AG04449 (cell line): ENCODE data around the gene C10orf53.

ENCODE experiments used
- CTCF ChIA-PET: fragments of 350-600 bp; formaldehyde crosslinking; extraction: SDS; loops from one replicate; lab custom pipeline; 2021; ENCODE audit warnings: antibody characterized with exemption; lab: Yijun Ruan, JAX
- POLR2A ChIA-PET: fragments of 400-600, 350-600 bp; formaldehyde crosslinking; extraction: SDS; loops from one replicate; lab custom pipeline; 2020; ENCODE audit warnings: antibody characterized with exemption, inconsistent platforms; lab: Yijun Ruan, JAX
- DNase-seq: peaks from one replicate; pipeline ENCODE4 v3.0.0-alpha.2; 2010; ENCODE audit warnings: low read depth, low spot score
- H3K4me3 ChIP-seq: 2 replicates; pipeline ENCODE4 v1.5.1; 2011; ENCODE audit warnings: low read depth, mild to moderate bottlenecking, control low read depth, low read length
- TF ChIP-seq, protein P1 (sequence below): IDR thresholded peaks from one replicate; pipeline ENCODE4 v1.5.1; 2011; ENCODE audit warnings: mild to moderate bottlenecking, moderate library complexity, low read length, control low read depth, inconsistent platforms; ENCODE audit not compliant: insufficient read depth; ENCODE audit errors: missing control alignments

The C10orf53 gene

DNA sequence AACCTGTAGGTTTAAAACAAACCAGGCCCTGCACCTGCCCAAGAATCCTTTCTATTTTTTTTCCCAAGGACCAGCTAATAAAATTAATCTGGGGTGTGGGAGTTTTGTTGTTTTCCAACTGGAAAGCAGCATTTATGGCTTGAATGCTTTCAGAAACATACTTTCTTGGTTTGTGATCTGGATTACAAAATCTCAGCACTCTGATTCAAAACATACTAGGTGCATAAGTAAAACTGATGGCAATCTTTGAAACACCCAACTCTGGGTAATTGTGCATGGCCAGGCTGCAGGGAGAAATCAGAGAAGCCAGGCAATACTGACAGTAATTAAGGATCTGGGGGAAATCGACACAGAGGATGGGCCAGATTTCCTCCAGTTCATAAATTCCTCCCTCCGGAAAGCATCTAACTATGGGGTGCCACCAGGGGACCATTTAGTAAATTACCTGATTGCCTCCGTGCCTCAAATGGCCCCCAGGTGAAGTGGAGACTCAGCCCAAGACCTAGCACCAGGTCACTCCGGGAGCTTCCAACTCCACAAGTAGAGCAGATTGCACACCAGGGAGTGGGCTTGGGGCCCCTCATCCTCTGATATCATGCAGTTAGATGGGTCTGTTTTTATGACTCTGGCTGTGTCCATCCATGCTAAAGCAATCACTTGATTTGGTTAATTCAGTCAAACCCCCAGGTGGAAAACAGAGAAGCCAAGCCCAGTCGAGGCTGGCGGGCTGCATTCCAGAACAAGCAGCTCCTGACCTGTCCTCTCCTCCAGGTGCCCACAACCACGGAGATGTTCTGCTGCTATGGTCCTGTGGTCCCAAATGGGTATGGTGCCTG is 15.2 kb upstream of the C10orf53 start:
- TF ChIP-seq, protein P1, sequence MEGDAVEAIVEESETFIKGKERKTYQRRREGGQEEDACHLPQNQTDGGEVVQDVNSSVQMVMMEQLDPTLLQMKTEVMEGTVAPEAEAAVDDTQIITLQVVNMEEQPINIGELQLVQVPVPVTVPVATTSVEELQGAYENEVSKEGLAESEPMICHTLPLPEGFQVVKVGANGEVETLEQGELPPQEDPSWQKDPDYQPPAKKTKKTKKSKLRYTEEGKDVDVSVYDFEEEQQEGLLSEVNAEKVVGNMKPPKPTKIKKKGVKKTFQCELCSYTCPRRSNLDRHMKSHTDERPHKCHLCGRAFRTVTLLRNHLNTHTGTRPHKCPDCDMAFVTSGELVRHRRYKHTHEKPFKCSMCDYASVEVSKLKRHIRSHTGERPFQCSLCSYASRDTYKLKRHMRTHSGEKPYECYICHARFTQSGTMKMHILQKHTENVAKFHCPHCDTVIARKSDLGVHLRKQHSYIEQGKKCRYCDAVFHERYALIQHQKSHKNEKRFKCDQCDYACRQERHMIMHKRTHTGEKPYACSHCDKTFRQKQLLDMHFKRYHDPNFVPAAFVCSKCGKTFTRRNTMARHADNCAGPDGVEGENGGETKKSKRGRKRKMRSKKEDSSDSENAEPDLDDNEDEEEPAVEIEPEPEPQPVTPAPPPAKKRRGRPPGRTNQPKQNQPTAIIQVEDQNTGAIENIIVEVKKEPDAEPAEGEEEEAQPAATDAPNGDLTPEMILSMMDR, result no peak
- ChIA-PET POLR2A (no interaction called here), CTCF (no interaction called here)
- H3K4me3 ChIP-seq, result no peak overlapping the region
- DNase-seq, result no peak

GRCh38 chr10:49664842-49665355 is 14.6 kb upstream of the C10orf53 start:
- TF ChIP-seq, protein P1, result no peak
- ChIA-PET CTCF (no interaction called here), POLR2A (no interaction called here)
- no peak overlapping the region for H3K4me3 ChIP-seq
- no peak for DNase-seq

- ChIA-PET CTCF (no interaction called here), POLR2A (no interaction called here)
- TF ChIP-seq, protein P1, result no peak
- H3K4me3 ChIP-seq, result no peak overlapping the region
- DNase-seq, result no peak
Observed at GRCh38 chr10:49666054-49666615, 13.3 kb upstream of the C10orf53 start.

- POLR2A ChIA-PET, result no interaction called here
- TF ChIP-seq, protein P1, result no peak
- no peak for DNase-seq
- CTCF ChIA-PET, result no interaction called here
- H3K4me3 ChIP-seq, result no peak overlapping the region
Observed at GRCh38 chr10:49666685-49667084, 12.8 kb upstream of the C10orf53 start.

GRCh38 chr10:49667991-49668390 is 11.5 kb upstream of the C10orf53 start:
- TF ChIP-seq, protein P1, result no peak
- no peak overlapping the region for H3K4me3 ChIP-seq
- POLR2A ChIA-PET, result no interaction called here
- no peak for DNase-seq
- CTCF ChIA-PET, result no interaction called here

GRCh38 chr10:49668684-49669083 is 10.8 kb upstream of the C10orf53 start:
- DNase-seq, result no peak
- TF ChIP-seq, protein P1, result no peak
- H3K4me3 ChIP-seq, result no peak overlapping the region
- POLR2A ChIA-PET, result no interaction called here
- CTCF ChIA-PET, result no interaction called here
